Thyroid gland (tissue), 4 donors: ENCODE data around the gene KRT10. TPM values are rescaled to one million over a fixed set of nuclear protein-coding genes. Genes with fewer than 3 reads are reported as not detected.

Experiments used
- DNase-seq, 2 donors: peaks; one replicate each; pipeline ENCODE4 v3.0.0-alpha.2; 2019
- H3K27ac ChIP-seq, 3 donors: fragments of 200-600 bp; sonication (generic); 1 replicate in 2 of 3; 2 replicates in 1 of 3; pipeline ENCODE4 v1.5.1; 2016 to 2019; ENCODE audit warnings: mild to moderate bottlenecking in 1 of 3, moderate library complexity in 1 of 3
- H3K27me3 ChIP-seq: fragments of 200-600 bp; sonication (generic); one replicate; pipeline ENCODE4 v1.5.1; 2019
- H3K36me3 ChIP-seq, 2 donors: fragments of 200-600 bp; sonication (generic); one replicate each; pipeline ENCODE4 v1.5.1; 2016 to 2019
- H3K4me1 ChIP-seq, 2 donors: fragments of 200-600 bp; sonication (generic); one replicate each; pipeline ENCODE4 v1.5.1; 2017 to 2019
- H3K4me3 ChIP-seq, 3 donors: fragments of 200-600 bp; sonication (generic); replicated peaks in 1 of 3; 1 replicate in 2 of 3; 2 replicates in 1 of 3; pipeline ENCODE4 v1.5.1; 2016; ENCODE audit warnings: mild to moderate bottlenecking in 1 of 3
- H3K9me3 ChIP-seq: fragments of 200-600 bp; sonication (generic); one replicate; pipeline ENCODE4 v1.5.1; 2017
- CTCF ChIP-seq, 6 experiments: fragments of 200-600 bp in 3 of 6; fragments of 450-650 bp in 3 of 6; sonication (generic) in 3 of 6; IDR thresholded peaks; one replicate each; pipeline ENCODE4 v1.5.1; 2016 to 2019; ENCODE audit warnings: antibody characterized with exemption in 6 of 6, mild to moderate bottlenecking in 2 of 6, inconsistent platforms in 1 of 6, moderate library complexity in 1 of 6
- POLR2A ChIP-seq, 2 donors: fragments of 450-650 bp; IDR thresholded peaks; one replicate each; pipeline ENCODE4 v1.6.1; 2017; ENCODE audit warnings: antibody characterized with exemption in 2 of 2, mild to moderate bottlenecking in 2 of 2, moderate library complexity in 1 of 2
- WGBS, 2 donors: methylation state at CpG; one replicate each; pipeline ENCODE4 v1.1.5; 2017; 5-methylcytosine and 5-hydroxymethylcytosine counted together
- intact Hi-C: fragments of 100-400 bp; cut with DNase I; formaldehyde crosslinking; loops from one replicate; pipeline ENCODE4 v1.15.1; 2023
- total RNA-seq, 4 donors: library from RNA; depleted of rRNA; stranded (reverse); fragments of >200 nt; gene quantifications; one replicate each; pipeline ENCODE4 v1.2.3, GENCODE V29; 2016

The KRT10 gene
- total RNA-seq, 4 donors from 2014 or later = 1.3 to 10.8 (median 8.8) TPM

- Histone ChIP-seq H3K9me3 (no peaks in the 10 kb centered on the region), H3K36me3 (no peaks in the 10 kb centered on the region), H3K27me3 (peaks cover 5% of the 10 kb centered on the region), H3K27ac (no peak overlapping the region), H3K4me1 (no peaks in the 10 kb centered on the region), H3K4me3 (no peak overlapping the region)
- intact Hi-C loops = loop anchor here (5.0 kb wide), 1 partner anchor 864 kb away; no protein-coding TSS in a partner anchor
- 11 to 12% methylated on average over 13 of the region's 13 CpGs for WGBS, 2 donors
- DNase-seq = peak; percentile 74 to 75
- TF ChIP-seq POLR2A (IDR thresholded peaks at IDR 0.05) = no peak
- TF ChIP-seq CTCF (IDR thresholded peaks at IDR 0.05) = peak; percentile 38 to 81 (median 64)
Measured at GRCh38 chr17:40803617-40804082, 18.8 kb downstream of the KRT10 start.

- no peak for DNase-seq
- no peak overlapping the region for H3K27ac ChIP-seq
- H3K9me3 ChIP-seq = no peaks in the 10 kb centered on the region
- H3K4me1 ChIP-seq = no peaks in the 10 kb centered on the region
- 79 to 91% methylated on average over 2 of the region's 2 CpGs for WGBS, 2 donors
- H3K36me3 ChIP-seq = no peaks in the 10 kb centered on the region
- H3K27me3 ChIP-seq = no peaks in the 10 kb centered on the region
- TF ChIP-seq CTCF (IDR thresholded peaks at IDR 0.05) (no peak), POLR2A (IDR thresholded peaks at IDR 0.05) (no peak)
- no peak overlapping the region for H3K4me3 ChIP-seq
- intact Hi-C loops = loop anchor here (5.0 kb wide), 1 partner anchor 866 kb away; no protein-coding TSS in a partner anchor
Measured at GRCh38 chr17:40801157-40801556, 21.3 kb downstream of the KRT10 start.

- WGBS, 2 donors = 79 to 91% methylated on average over 1 of the region's 1 CpG
- no peaks in the 10 kb centered on the region for H3K4me1 ChIP-seq
- H3K4me3 ChIP-seq = no peak overlapping the region
- no peaks in the 10 kb centered on the region for H3K36me3 ChIP-seq
- H3K27ac ChIP-seq = no peak overlapping the region
- DNase-seq = no peak
- intact Hi-C loops = loop anchor here (5.0 kb wide), 1 partner anchor 867 kb away; no protein-coding TSS in a partner anchor
- H3K27me3 ChIP-seq = no peaks in the 10 kb centered on the region
- TF ChIP-seq CTCF (IDR thresholded peaks at IDR 0.05) (no peak), POLR2A (IDR thresholded peaks at IDR 0.05) (no peak)
- no peaks in the 10 kb centered on the region for H3K9me3 ChIP-seq
Measured at GRCh38 chr17:40800381-40800780, 22.0 kb downstream of the KRT10 start.

GRCh38 chr17:40799859-40800258, 22.6 kb downstream of the KRT10 start, which contains the start of gene KRT28:
Gene KRT28 (minus strand): TSS chr17:40799959. CDS start chr17:40799893, 66 bp downstream.
- no peaks in the 10 kb centered on the region for H3K36me3 ChIP-seq
- WGBS, 2 donors = 79 to 88% methylated on average over 3 of the region's 3 CpGs
- no peaks in the 10 kb centered on the region for H3K27me3 ChIP-seq
- H3K9me3 ChIP-seq = no peaks in the 10 kb centered on the region
- H3K4me1 ChIP-seq = no peaks in the 10 kb centered on the region
- no peak within 1 kb of the TSS for H3K4me3 ChIP-seq
- intact Hi-C loops = loop anchor here (5.0 kb wide), 1 partner anchor 867 kb away; no protein-coding TSS in a partner anchor
- no peak for TF ChIP-seq CTCF (IDR thresholded peaks at IDR 0.05)
- no peak for TF ChIP-seq POLR2A (IDR thresholded peaks at IDR 0.05)
- no peak for DNase-seq
- H3K27ac ChIP-seq = no peak within 1 kb of the TSS

GRCh38 chr17:40796846-40797245, 25.6 kb downstream of the KRT10 start:
- intact Hi-C loops = no loop called here
- Histone ChIP-seq H3K4me1 (no peaks in the 10 kb centered on the region), H3K4me3 (no peak overlapping the region), H3K9me3 (no peaks in the 10 kb centered on the region), H3K27ac (no peak overlapping the region), H3K27me3 (no peaks in the 10 kb centered on the region), H3K36me3 (no peaks in the 10 kb centered on the region)
- no peak for DNase-seq
- no peak for TF ChIP-seq CTCF (IDR thresholded peaks at IDR 0.05)
- no peak for TF ChIP-seq POLR2A (IDR thresholded peaks at IDR 0.05)
- 76 to 85% methylated on average over 27 of the region's 27 CpGs for WGBS, 2 donors
